Skeletal muscle cell (primary cell): ENCODE measurements around the gene LRP6.
"Not testable (repeated sequence)": the region's sequence is repeated elsewhere in the genome, so short reads cannot be mapped to it uniquely, and the experiment has no call there.

Experiments
- DNase-seq: peaks from one replicate; pipeline ENCODE4 v3.0.0-alpha.2; 2010; ENCODE audit warnings: low read depth
- H3K4me3 ChIP-seq: 2 replicates; pipeline ENCODE4 v1.5.1; 2011; ENCODE audit warnings: low read depth, mild to moderate bottlenecking, control low read depth, low read length, moderate library complexity

Gene LRP6

DNA sequence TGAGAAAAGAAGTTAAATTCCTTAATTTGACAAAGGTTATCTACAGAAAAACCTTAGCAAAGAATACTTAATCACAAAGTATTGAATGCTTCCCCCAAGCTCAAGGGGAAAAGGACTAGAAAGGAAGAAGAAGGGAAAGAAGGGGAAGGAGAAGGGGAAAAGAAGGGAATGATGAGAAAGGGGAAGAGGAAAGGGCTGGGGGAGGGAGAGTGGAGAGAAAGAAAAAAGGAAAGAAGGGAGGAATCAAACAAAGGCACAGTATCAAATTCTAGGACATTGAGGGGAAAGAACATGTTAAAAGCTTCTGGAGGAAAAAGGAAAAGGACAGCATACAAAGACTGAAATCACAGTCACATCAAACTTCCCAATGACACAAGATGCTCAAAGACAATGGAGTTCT is 125.8 kb downstream of the LRP6 start:
- H3K4me3 ChIP-seq: no peak overlapping the region
- DNase-seq: no peak

- H3K4me3 ChIP-seq: no peak overlapping the region
- no peak for DNase-seq
Measured at GRCh38 chr12:12138203-12139154, 128.4 kb downstream of the LRP6 start.

- no peak for DNase-seq
Measured at GRCh38 chr12:12133785-12134184, 133.1 kb downstream of the LRP6 start.

GRCh38 chr12:12133259-12133658 is 133.6 kb downstream of the LRP6 start:
- no peak for DNase-seq
- no peak overlapping the region for H3K4me3 ChIP-seq

More at GRCh38 chr12:12133785-12134184, 133.1 kb downstream of the LRP6 start:
- H3K4me3 ChIP-seq: no peak overlapping the region

GRCh38 chr12:12128670-12129069 is 138.2 kb downstream of the LRP6 start:
- H3K4me3 ChIP-seq: no peak overlapping the region
- DNase-seq: no peak

- H3K4me3 ChIP-seq: no peak overlapping the region
- no peak for DNase-seq
Measured at GRCh38 chr12:12127304-12127703, 139.5 kb downstream of the LRP6 start.

- DNase-seq: no peak
- no peak overlapping the region for H3K4me3 ChIP-seq
Measured at GRCh38 chr12:12126551-12126950, 140.3 kb downstream of the LRP6 start.

DNA sequence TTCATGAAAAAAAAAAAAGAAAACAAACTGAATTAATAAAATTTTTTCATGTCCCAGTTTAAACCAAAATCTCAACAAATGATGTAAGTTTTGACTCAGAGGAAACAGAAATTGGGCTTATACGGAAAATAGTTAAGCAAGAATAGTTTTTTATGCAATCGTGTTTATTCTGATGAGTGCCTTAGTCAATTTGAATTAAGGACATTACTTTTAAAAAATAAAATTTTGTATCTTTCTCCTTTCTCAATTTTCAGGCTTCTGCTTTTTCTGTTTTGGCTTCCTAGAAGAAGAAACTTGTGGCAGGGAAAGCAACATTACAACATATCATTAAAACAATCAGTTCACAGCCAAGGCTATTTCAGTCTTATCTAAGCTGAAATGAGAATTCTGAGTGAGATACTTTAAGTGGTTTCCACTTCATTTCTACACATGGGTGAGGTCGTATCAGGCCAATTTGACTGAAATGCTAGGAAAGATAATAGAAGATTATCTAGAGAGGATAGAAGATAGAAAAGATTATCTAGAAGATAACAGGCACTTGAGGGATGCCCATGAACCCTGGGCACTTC is 143.7 kb downstream of the LRP6 start:
- no peak for DNase-seq

DNA sequence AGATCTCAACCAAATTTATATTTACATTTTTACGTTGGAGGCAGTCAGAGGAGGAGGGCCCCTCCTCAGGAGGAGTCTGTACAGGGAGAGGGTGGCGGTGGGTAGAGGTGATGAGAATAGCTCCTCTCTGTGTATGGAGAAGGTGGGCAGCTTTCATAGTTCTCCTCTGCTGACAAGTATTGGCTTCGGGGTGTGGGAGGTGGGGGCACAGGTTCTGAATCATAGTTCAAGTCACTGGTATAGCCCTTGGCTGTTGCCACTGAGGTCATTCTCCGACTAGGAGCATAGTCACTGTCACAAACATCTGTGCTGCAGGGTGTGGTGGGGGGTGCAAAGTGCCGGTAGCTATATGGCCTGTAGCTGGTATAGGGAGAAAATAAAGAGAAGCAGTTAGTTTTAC is 145.8 kb downstream of the LRP6 start:
- no peak for DNase-seq
- H3K4me3 ChIP-seq: no peak overlapping the region

More for the DNA sequence above, 143.7 kb downstream of the LRP6 start:
- no peak overlapping the region for H3K4me3 ChIP-seq

DNA sequence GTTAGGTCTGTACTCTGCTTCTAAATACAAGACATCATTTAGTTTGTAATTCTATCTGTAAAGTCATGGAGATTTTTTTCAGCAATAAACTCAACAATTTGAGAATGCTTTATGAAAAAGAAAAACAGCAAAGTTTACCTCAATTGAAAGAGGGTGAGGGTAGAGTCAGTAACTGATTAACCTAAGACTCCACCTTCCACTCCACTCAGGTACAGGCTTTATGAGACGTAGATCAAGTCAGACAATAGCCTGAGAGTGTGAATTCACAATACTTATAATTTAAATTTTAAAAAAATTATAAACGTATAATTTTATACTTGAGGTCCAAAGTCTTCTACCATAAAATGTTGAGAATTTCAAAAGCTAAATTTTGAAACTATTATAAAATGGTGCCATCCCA is 150.2 kb downstream of the LRP6 start:
- no peak overlapping the region for H3K4me3 ChIP-seq

GRCh38 chr12:12115514-12115913 is 151.3 kb downstream of the LRP6 start:
- no peak overlapping the region for H3K4me3 ChIP-seq
- no peak for DNase-seq

More for the DNA sequence above, 150.2 kb downstream of the LRP6 start:
- no peak for DNase-seq

- DNase-seq: not testable (repeated sequence)
Measured at GRCh38 chr12:12110923-12111555, 155.8 kb downstream of the LRP6 start.

DNA sequence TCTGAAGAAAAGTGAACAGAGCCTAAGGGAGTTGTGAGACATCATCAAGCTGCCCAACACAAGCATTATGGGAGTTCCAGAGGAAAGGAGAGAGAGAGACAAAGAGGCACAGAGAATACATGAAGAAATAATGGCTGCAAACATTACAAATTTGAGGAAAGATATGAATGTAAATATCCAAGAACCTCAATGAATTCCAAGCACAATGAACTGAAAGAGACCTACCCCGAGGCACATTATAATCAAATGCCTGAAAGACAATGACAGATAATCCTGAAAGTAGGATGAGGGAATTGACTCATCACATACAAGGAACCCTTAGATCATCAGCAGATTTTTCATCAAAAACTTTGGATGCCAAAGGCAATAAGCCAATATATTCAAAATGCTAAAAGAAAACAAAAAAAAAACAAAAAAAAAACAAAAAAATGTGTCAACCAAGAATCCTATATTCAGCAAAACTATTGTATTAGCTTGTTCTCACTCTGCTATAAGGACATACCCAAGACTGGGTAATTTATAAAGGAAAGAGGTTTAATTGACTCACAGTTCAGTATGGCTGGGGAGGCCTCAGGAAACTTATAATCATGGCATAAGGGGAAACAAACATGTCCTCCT is 158.3 kb downstream of the LRP6 start:
- H3K4me3 ChIP-seq: no peak overlapping the region
- DNase-seq: no peak

More at GRCh38 chr12:12110923-12111555, 155.8 kb downstream of the LRP6 start:
- H3K4me3 ChIP-seq: not testable (repeated sequence)

- DNase-seq: no peak
- H3K4me3 ChIP-seq: no peak overlapping the region
Measured at GRCh38 chr12:12107678-12108077, 159.2 kb downstream of the LRP6 start.

- H3K4me3 ChIP-seq: no peak overlapping the region
- DNase-seq: no peak
Measured at GRCh38 chr12:12099102-12099501, 167.7 kb downstream of the LRP6 start.

DNA sequence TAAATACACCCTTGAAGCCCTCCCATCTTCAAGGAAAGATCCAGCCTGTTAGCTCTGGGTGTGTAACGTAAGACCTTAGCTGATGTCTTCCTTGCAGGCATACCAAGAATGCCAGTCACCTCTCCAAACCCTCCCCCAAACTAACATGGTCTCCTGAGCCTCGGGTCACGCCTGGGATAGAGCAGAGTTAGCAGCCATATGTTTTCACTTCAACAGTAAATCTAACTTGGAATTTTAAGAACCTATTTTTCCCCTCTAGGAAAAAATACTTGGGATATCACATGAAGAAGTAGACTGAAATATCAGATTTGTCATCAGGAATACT is 168.2 kb downstream of the LRP6 start:
- DNase-seq: no peak
- no peak overlapping the region for H3K4me3 ChIP-seq

DNA sequence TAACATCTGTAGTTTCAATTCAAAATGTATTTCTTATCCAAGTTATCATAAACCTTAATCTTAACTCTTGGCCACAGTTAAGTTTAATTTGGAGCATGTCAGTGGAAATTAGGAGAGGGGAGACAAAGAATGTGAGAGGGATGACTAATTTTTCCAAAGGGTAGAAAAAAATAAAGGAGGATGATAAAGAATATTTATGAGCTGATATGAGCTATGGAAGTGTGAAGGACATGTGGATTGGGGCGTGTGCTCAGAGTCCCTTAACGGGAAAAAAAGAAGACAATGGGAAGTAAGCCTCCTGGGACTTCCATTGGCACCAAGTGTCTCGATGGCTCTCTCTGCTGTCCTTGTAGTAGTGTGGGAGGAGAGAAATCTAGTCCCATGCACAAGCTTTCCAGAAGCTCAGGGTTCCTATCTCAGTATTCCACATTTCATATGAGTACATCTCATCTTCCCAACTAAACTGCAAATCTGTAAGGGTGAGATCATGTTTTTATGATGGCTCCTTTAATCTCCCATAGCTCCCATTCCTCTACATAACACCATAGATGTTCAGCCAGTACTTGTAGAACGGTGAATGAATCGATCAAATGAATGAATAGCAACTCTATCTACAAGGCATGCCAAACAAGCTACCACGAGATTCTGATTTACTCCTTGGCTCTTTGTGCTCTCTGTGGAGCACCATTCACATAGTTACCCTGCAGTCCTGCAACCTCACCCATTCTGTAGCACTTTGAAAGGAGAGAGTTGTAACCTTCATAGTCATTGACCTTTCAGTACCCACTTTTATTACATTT is 168.8 kb downstream of the LRP6 start:
- DNase-seq: no peak
- no peak overlapping the region for H3K4me3 ChIP-seq

DNA sequence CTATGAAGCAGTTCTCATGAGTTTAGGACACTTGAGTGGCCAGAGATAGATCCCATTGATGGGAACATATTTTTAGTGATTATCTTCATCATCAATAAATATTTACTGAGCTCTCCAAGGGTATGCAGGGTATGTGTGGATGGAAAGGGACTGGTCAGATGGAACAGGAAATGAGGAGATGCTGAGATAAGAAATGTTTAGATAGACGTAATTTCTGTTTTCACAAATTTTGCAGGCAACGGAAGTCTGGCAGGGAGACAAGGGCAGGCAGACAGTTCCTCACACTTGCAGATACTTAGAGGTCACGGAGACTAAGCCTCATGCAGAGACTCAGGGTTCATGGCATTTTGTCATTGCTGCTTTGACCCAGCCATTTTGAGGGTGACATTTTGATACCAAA is 171.8 kb downstream of the LRP6 start:
- DNase-seq: no peak
- H3K4me3 ChIP-seq: no peak overlapping the region

DNA sequence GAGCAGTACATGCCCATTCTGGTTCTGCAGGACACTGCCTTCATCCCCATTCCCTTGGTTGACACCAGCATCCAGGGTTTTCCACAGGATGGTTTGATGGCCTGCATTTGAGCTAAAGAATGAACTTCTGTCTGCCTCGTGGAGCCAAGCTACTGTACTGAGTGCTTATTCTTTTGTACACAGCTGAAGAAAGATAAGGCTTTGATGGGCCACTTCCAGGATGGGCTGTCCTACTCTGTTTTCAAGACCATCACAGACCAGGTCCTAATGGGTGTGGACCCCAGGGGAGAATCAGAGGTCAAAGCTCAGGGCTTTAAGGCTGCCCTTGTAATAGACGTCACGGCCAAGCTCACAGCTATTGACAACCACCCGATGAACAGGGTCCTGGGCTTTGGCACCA is 172.4 kb downstream of the LRP6 start:
- no peak for DNase-seq
- H3K4me3 ChIP-seq: no peak overlapping the region
